Heart left ventricle (tissue), 16 donors: ENCODE data around the gene PPHLN1. TPM values are rescaled to one million over a fixed set of nuclear protein-coding genes. Genes with fewer than 3 reads are reported as not detected.

Experiments
- ATAC-seq, 4 donors: fragments of 200-7000 bp; cut with Tn5 transposase; one replicate each; pipeline ENCODE4 v1.9.1; 2020 to 2022; ENCODE audit warnings: moderate library complexity in 4 of 4, mild to moderate bottlenecking in 3 of 4, moderate number of reproducible peaks in 1 of 4
- DNase-seq, 5 donors: peaks; one replicate each; pipeline ENCODE4 v3.0.0-alpha.2; 2020
- H3K27ac ChIP-seq, 12 donors: fragments of 200-600 bp; sonication (generic) in 4 of 12; one replicate each; pipeline versions ENCODE4 v1.5.0 to v1.8.0; 2016 to 2022; ENCODE audit warnings: mild to moderate bottlenecking in 2 of 12
- H3K27me3 ChIP-seq, 9 donors: fragments of 200-600 bp; sonication (generic) in 2 of 9; one replicate each; pipeline versions ENCODE4 v1.5.1 to v1.8.0; 2016 to 2022; ENCODE audit warnings: mild to moderate bottlenecking in 3 of 9
- H3K36me3 ChIP-seq, 9 donors: fragments of 200-600 bp; sonication (generic) in 2 of 9; one replicate each; pipeline versions ENCODE4 v1.5.0 to v1.8.0; 2018 to 2022; ENCODE audit warnings: mild to moderate bottlenecking in 2 of 9
- H3K4me1 ChIP-seq, 12 donors: fragments of 200-600 bp; sonication (generic) in 4 of 12; one replicate each; pipeline versions ENCODE4 v1.5.0 to v1.8.0; 2016 to 2022; ENCODE audit warnings: mild to moderate bottlenecking in 3 of 12
- H3K4me3 ChIP-seq, 12 donors: fragments of 200-600 bp; sonication (generic) in 4 of 12; one replicate each; pipeline versions ENCODE4 v1.5.0 to v1.8.0; 2017 to 2022; ENCODE audit warnings: mild to moderate bottlenecking in 9 of 12, moderate library complexity in 4 of 12
- H3K9me3 ChIP-seq, 12 donors: fragments of 200-600 bp; sonication (generic) in 4 of 12; one replicate each; pipeline versions ENCODE4 v1.5.0 to v1.8.0; 2016 to 2022; ENCODE audit warnings: mild to moderate bottlenecking in 1 of 12
- CTCF ChIP-seq, 12 donors: fragments of 200-600 bp; sonication (generic) in 4 of 12; IDR thresholded peaks; one replicate each; pipeline versions ENCODE4 v1.5.0 to v1.8.0; 2018 to 2022; ENCODE audit warnings: antibody characterized with exemption in 12 of 12, mild to moderate bottlenecking in 5 of 12
- POLR2A ChIP-seq, 2 donors: fragments of 450-650 bp; IDR thresholded peaks; one replicate each; pipeline ENCODE4 v1.6.1; 2017; ENCODE audit warnings: antibody characterized with exemption in 2 of 2, mild to moderate bottlenecking in 2 of 2, moderate library complexity in 2 of 2
- WGBS, 4 donors: extraction: QIAGEN DNeasy Blood & Tissue Kit in 2 of 4; methylation state at CpG; one replicate each; pipeline versions ENCODE4 v1.1.5 to v1.1.7; 2013 to 2018; 5-methylcytosine and 5-hydroxymethylcytosine counted together
- intact Hi-C, 10 donors: fragments of 100-400 bp; cut with DNase I; formaldehyde crosslinking; loops; one replicate each; pipeline versions ENCODE4 v1.11.1 to v1.14.2; 2022
- polyA plus RNA-seq, 2 donors: library from polyadenylated mRNA; stranded (reverse); fragments of 200-250 nt; gene quantifications; one replicate each; pipeline ENCODE4 v1.2.3, GENCODE V29; 2013
- total RNA-seq, 9 donors: library from RNA; depleted of rRNA in 2 of 9; stranded (reverse); fragments of >200 nt in 2 of 9; fragmentation: NEBNext Ultra II Directional in 3 of 9; extraction: Animal tissue kit (Norgen Biotek cat#: 25700) in 3 of 9; gene quantifications; one replicate each; pipeline versions ENCODE4 v1.1.0 to v1.2.4, GENCODE V29; 2016 to 2023
- donor health status: ischemic (EF 13 %, LVEDD 7.1; RV severe dilation, severe dysfunction).
- donor health status: healthy with polysubstance abuse.
- donor health status: DM: no; HTN: yes; CAD: no.
- donor health status: DM: no; HTN: no; CAD: no.
- donor health status: ischemic (EF 25% LVEDD 6.9; RV normal size, moderate dysfunction).
- donor health status: ischemic (EF 25% LVEDD 5.7; RV mildly dilated, moderate dysfunction).
- donor health status: healthy.
- donor health status: DM: yes; HTN: yes; CAD: no.
- donor health status: ischemic (EF 35%, LVEDD 5.7; RV mildly dilated, moderate dysfunction).
- donor health status: nonischemic (EF 11% LVEDD 7.7; RV severe dilation, severe dysfunction).
- donor health status: DM: yes; HTN: yes; CAD: no.
- donor health status: PGD.
- donor health status: ischemic (EF 29% LVEDD 5.4; RV normal size, mild dysfunction).
- donor health status: nonischemic (EF 23%, LVEDD 6.1; RV moderate dilation, normal function).

PPHLN1 gene
- total and polyA plus RNA-seq, 11 donors: 21.4 to 41.1 (median 35.6) TPM

- H3K9me3 ChIP-seq: no peaks in the 10 kb centered on the region
- no peak for ATAC-seq
Measured at GRCh38 chr12:42394429-42394828, 68.5 kb downstream of the PPHLN1 start.

GRCh38 chr12:42396473-42397259 is 70.7 kb downstream of the PPHLN1 start:
- ATAC-seq: no peak
- Histone ChIP-seq H3K36me3 (peaks cover 0 to 39% (median 23%) of the 10 kb centered on the region in 9 donors), H3K4me1 (peaks cover 0 to 16% (median 0%) of the 10 kb centered on the region in 12 donors), H3K27me3 (no peaks in the 10 kb centered on the region), H3K27ac (no peak overlapping the region), H3K9me3 (no peaks in the 10 kb centered on the region), H3K4me3 (no peak overlapping the region)
- intact Hi-C loops: no loop called here
- no peak for DNase-seq
- WGBS, 4 donors: 87 to 96% (median 91%) methylated on average over 3 of the region's 3 CpGs
- TF ChIP-seq CTCF (IDR thresholded peaks at IDR 0.05): no peak
- no peak for TF ChIP-seq POLR2A (IDR thresholded peaks at IDR 0.05)

More at GRCh38 chr12:42394429-42394828, 68.5 kb downstream of the PPHLN1 start:
- TF ChIP-seq POLR2A (IDR thresholded peaks at IDR 0.05): no peak
- no peak for TF ChIP-seq CTCF (IDR thresholded peaks at IDR 0.05)
- DNase-seq: no peak
- Histone ChIP-seq H3K4me3 (no peak overlapping the region), H3K27me3 (no peaks in the 10 kb centered on the region), H3K27ac (no peak overlapping the region), H3K36me3 (peaks cover 0 to 35% (median 11%) of the 10 kb centered on the region in 9 donors), H3K4me1 (peaks cover 0 to 16% (median 0%) of the 10 kb centered on the region in 12 donors)
- 85 to 93% (median 89%) methylated on average over 2 of the region's 2 CpGs for WGBS, 4 donors
- intact Hi-C loops: no loop called here

- no peak for ATAC-seq
- intact Hi-C loops: no loop called here
- Histone ChIP-seq H3K4me3 (no peak overlapping the region), H3K27ac (no peak overlapping the region), H3K4me1 (no peaks in the 10 kb centered on the region), H3K27me3 (no peaks in the 10 kb centered on the region), H3K36me3 (peaks cover 0 to 63% (median 26%) of the 10 kb centered on the region in 9 donors), H3K9me3 (no peaks in the 10 kb centered on the region)
- TF ChIP-seq CTCF (IDR thresholded peaks at IDR 0.05) (no peak), POLR2A (IDR thresholded peaks at IDR 0.05) (no peak)
- no peak for DNase-seq
Measured at GRCh38 chr12:42402821-42403411, 76.9 kb downstream of the PPHLN1 start.

GRCh38 chr12:42407306-42407705 is 81.3 kb downstream of the PPHLN1 start:
- intact Hi-C loops: no loop called here
- peaks cover 0 to 6% (median 0%) of the 10 kb centered on the region in 12 donors for H3K4me1 ChIP-seq
- no peaks in the 10 kb centered on the region for H3K9me3 ChIP-seq
- peaks cover 0 to 27% (median 0%) of the 10 kb centered on the region in 9 donors for H3K36me3 ChIP-seq
- H3K4me3 ChIP-seq: no peak overlapping the region
- ATAC-seq (no peak), DNase-seq (no peak)
- TF ChIP-seq CTCF (IDR thresholded peaks at IDR 0.05): no peak
- TF ChIP-seq POLR2A (IDR thresholded peaks at IDR 0.05): no peak
- WGBS, 4 donors: 96 to 98% (median 96%) methylated on average over 1 of the region's 1 CpG
- no peak overlapping the region for H3K27ac ChIP-seq
- no peaks in the 10 kb centered on the region for H3K27me3 ChIP-seq
